CD14-positive monocyte (primary cell): ENCODE results near the gene GPSM1. TPM values are rescaled to one million over a fixed set of nuclear protein-coding genes. Genes with fewer than 3 reads are reported as not detected.

ENCODE experiments used
- DNase-seq, 3 donors: peaks; one replicate each; pipeline ENCODE4 v3.0.0-alpha.2; 2011 to 2022
- H2AFZ ChIP-seq: 2 replicates; pipeline ENCODE4 v1.6.0; 2012; ENCODE audit warnings: mild to moderate bottlenecking, low read depth, low read length, inconsistent platforms; ENCODE audit not compliant: insufficient read depth, poor library complexity, severe bottlenecking
- H3K27ac ChIP-seq, 2 donors: 1 replicate in 1 of 2; 2 replicates in 1 of 2; pipeline ENCODE4 v1.5.1; 2012 to 2013; ENCODE audit warnings: low read length in 2 of 2, control low read depth in 1 of 2, inconsistent platforms in 1 of 2, low read depth in 1 of 2, mild to moderate bottlenecking in 1 of 2
- H3K27me3 ChIP-seq, 2 donors: one replicate each; pipeline versions ENCODE4 v1.6.0 to v1.6.1; 2011 to 2013; ENCODE audit warnings: low read length in 2 of 2; ENCODE audit not compliant: control insufficient read depth in 2 of 2, insufficient read depth in 2 of 2
- H3K36me3 ChIP-seq, 2 donors: replicated peaks in 1 of 2; 1 replicate in 1 of 2; 2 replicates in 1 of 2; pipeline versions ENCODE4 v1.5.1 to v1.6.1; 2012 to 2013; ENCODE audit warnings: low read length in 2 of 2, control low read depth in 1 of 2, inconsistent platforms in 1 of 2, mild to moderate bottlenecking in 1 of 2; ENCODE audit not compliant: insufficient read depth in 2 of 2, control insufficient read depth in 1 of 2
- H3K4me1 ChIP-seq, 2 donors: 1 replicate in 1 of 2; 2 replicates in 1 of 2; pipeline versions ENCODE4 v1.5.1 to v1.6.1; 2012 to 2013; ENCODE audit warnings: low read length in 2 of 2, control low read depth in 1 of 2, inconsistent platforms in 1 of 2, mild to moderate bottlenecking in 1 of 2, moderate library complexity in 1 of 2; ENCODE audit not compliant: insufficient read depth in 2 of 2, control insufficient read depth in 1 of 2
- H3K4me2 ChIP-seq: replicated peaks from 2 replicates; pipeline ENCODE3; 2012; ENCODE audit warnings: low read length, moderate library complexity, mild to moderate bottlenecking; ENCODE audit not compliant: poor library complexity, severe bottlenecking; ENCODE audit errors: extremely low read depth
- H3K4me3 ChIP-seq, 3 experiments: fragments of 200-600 bp in 1 of 3; sonication (generic) in 1 of 3; replicated peaks in 1 of 3; 1 replicate in 2 of 3; 2 replicates in 1 of 3; pipeline ENCODE4 v1.5.1; 2011 to 2013; ENCODE audit warnings: low read length in 3 of 3, mild to moderate bottlenecking in 3 of 3, control low read depth in 2 of 3, low read depth in 2 of 3, inconsistent platforms in 1 of 3, moderate library complexity in 1 of 3
- H3K79me2 ChIP-seq: 2 replicates; pipeline ENCODE4 v1.6.0; 2012; ENCODE audit warnings: mild to moderate bottlenecking, control low read depth, inconsistent platforms, low read length, moderate library complexity; ENCODE audit not compliant: insufficient read depth
- H3K9ac ChIP-seq: 2 replicates; pipeline ENCODE4 v1.6.0; 2017; ENCODE audit warnings: low read length, mild to moderate bottlenecking; ENCODE audit not compliant: insufficient read depth, poor library complexity, severe bottlenecking
- H3K9me3 ChIP-seq, 2 donors: replicated peaks in 1 of 2; 1 replicate in 1 of 2; 2 replicates in 1 of 2; pipeline versions ENCODE4 v1.5.1 to v1.6.1; 2012 to 2013; ENCODE audit warnings: low read length in 2 of 2, control low read depth in 1 of 2; ENCODE audit not compliant: control insufficient read depth in 1 of 2, insufficient read depth in 1 of 2
- H4K20me1 ChIP-seq: 2 replicates; pipeline ENCODE4 v1.6.0; 2012; ENCODE audit warnings: mild to moderate bottlenecking, low read length, control low read depth, moderate library complexity; ENCODE audit not compliant: insufficient read depth
- H3K27ac Mint-ChIP-seq, 7 donors: one replicate each; pipeline ENCODE4 v1.8.0; 2020; ENCODE audit warnings: mild to moderate bottlenecking in 7 of 7, mixed read lengths in 7 of 7, moderate library complexity in 6 of 7, inconsistent platforms in 2 of 7
- H3K27me3 Mint-ChIP-seq, 3 donors: one replicate each; pipeline ENCODE4 v1.8.0; 2021 to 2022; ENCODE audit warnings: low read depth in 3 of 3, mild to moderate bottlenecking in 3 of 3, mixed read lengths in 3 of 3, moderate library complexity in 3 of 3, inconsistent platforms in 1 of 3
- H3K36me3 Mint-ChIP-seq, 2 donors: one replicate each; pipeline ENCODE4 v1.8.0; 2020; ENCODE audit warnings: mixed read lengths in 2 of 2, inconsistent platforms in 1 of 2, mild to moderate bottlenecking in 1 of 2
- H3K4me1 Mint-ChIP-seq: one replicate; pipeline ENCODE4 v1.8.0; 2020; ENCODE audit warnings: mild to moderate bottlenecking, mixed read lengths
- H3K4me3 Mint-ChIP-seq, 2 donors: one replicate each; pipeline ENCODE4 v1.8.0; 2020; ENCODE audit warnings: mild to moderate bottlenecking in 2 of 2, mixed read lengths in 2 of 2, moderate library complexity in 1 of 2
- H3K9me3 Mint-ChIP-seq, 7 donors: one replicate each; pipeline ENCODE4 v1.8.0; 2020 to 2022; ENCODE audit warnings: mixed read lengths in 7 of 7, mild to moderate bottlenecking in 6 of 7, moderate library complexity in 6 of 7, inconsistent platforms in 2 of 7
- WGBS: methylation state at CpG from one replicate; pipeline ENCODE4 v1.1.5; 2013; ENCODE audit warnings: missing lambda C conversion rate; ENCODE audit not compliant: insufficient coverage; 5-methylcytosine and 5-hydroxymethylcytosine counted together
- intact Hi-C, 2 donors: fragments of 100-400 bp; cut with micrococcal nuclease; formaldehyde crosslinking; loops; one replicate each; pipeline versions ENCODE4 v1.15.0 to v1.15.1; 2023
- polyA plus RNA-seq, 3 donors: library from polyadenylated mRNA; depleted of rRNA in 1 of 3; unstranded in 2 of 3; stranded (reverse) in 1 of 3; fragments of 300-500 nt in 2 of 3; fragments of >200 nt in 1 of 3; fragmentation: Illumina TruSeq in 2 of 3; gene quantifications; 1 replicate in 2 of 3; 2 replicates in 1 of 3; pipeline ENCODE4 v1.2.3, GENCODE V29; 2012 to 2021
- TF ChIP-seq, protein P1 (sequence below): fragments of 200-600 bp; IDR thresholded peaks from one replicate; pipeline ENCODE4 v1.8.0; 2022; ENCODE audit warnings: antibody characterized with exemption, mild to moderate bottlenecking

GPSM1 gene
- polyA plus RNA-seq, 3 donors, result 0.67 to 3.1 (median 0.73) TPM

DNA sequence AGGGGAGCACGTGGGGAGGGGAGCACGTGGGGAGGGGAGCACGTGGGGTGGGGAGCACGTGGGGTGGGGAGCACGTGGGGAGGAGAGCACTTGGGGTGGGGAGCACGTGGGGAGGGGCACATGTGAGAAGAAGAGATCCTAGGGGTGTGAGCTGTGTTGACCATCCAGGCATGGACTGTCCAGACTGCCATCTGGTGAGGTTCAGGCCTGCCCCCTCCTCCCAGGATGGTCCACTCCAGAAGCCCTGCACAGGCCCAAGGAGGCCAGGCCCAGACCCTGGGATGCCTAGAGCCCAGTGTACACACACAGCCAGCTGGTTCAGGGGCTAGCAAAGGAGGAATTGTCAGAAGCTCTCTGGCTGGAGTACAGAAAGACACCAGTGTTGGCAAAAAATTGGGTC lies 70.3 kb downstream of the GPSM1 start:
- peaks cover 15% of the 10 kb centered on the region for H3K4me1 Mint-ChIP-seq

DNA sequence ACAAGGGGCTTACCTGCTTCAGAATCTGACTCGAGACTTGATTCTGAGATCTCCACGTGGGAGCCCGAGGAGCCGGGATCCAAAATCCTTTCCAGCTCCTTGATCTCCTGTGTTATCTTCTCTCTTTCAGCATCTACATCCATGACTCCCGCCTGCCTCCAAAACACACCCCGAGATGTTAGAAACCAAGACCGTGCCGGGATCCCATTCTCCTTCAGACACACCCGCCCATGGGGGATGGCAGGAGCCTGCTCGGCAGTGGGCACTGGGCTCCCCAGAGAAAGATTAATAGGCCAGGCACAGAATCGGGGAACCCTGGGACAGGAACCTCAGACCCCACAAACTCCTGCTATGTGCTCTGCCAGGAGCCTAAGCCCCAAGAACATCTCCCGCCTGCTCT lies 70.9 kb downstream of the GPSM1 start:
- WGBS, result 96% methylated on average over 8 of the region's 12 CpGs
- Mint-ChIP-seq H3K4me1 (peaks cover 15% of the 10 kb centered on the region), H3K27me3 (peaks cover 0 to 4% (median 4%) of the 10 kb centered on the region in 3 donors), H3K4me3 (peak overlapping the region in 1 of 2 donors; percentile 6), H3K27ac (no peak overlapping the region), H3K9me3 (peaks cover 0 to 2% (median 0%) of the 10 kb centered on the region in 7 donors), H3K36me3 (peaks cover 46 to 58% of the 10 kb centered on the region in 2 donors)
- Histone ChIP-seq H2AFZ (no peak overlapping the region), H3K4me2 (no peak overlapping the region), H3K9ac (no peak overlapping the region), H3K79me2 (peaks cover 15% of the 10 kb centered on the region), H3K36me3 (peaks cover 45 to 51% of the 10 kb centered on the region in 2 donors), H3K27me3 (no peaks in the 10 kb centered on the region), H3K9me3 (no peaks in the 10 kb centered on the region), H3K4me1 (peaks cover 17 to 23% of the 10 kb centered on the region in 2 donors), H4K20me1 (peaks cover 14% of the 10 kb centered on the region), H3K4me3 (no peak overlapping the region), H3K27ac (no peak overlapping the region)
- TF ChIP-seq, protein P1, sequence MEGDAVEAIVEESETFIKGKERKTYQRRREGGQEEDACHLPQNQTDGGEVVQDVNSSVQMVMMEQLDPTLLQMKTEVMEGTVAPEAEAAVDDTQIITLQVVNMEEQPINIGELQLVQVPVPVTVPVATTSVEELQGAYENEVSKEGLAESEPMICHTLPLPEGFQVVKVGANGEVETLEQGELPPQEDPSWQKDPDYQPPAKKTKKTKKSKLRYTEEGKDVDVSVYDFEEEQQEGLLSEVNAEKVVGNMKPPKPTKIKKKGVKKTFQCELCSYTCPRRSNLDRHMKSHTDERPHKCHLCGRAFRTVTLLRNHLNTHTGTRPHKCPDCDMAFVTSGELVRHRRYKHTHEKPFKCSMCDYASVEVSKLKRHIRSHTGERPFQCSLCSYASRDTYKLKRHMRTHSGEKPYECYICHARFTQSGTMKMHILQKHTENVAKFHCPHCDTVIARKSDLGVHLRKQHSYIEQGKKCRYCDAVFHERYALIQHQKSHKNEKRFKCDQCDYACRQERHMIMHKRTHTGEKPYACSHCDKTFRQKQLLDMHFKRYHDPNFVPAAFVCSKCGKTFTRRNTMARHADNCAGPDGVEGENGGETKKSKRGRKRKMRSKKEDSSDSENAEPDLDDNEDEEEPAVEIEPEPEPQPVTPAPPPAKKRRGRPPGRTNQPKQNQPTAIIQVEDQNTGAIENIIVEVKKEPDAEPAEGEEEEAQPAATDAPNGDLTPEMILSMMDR, result no peak
- intact Hi-C loops, result no loop called here
- no peak for DNase-seq

More for the DNA sequence above, 70.3 kb downstream of the GPSM1 start:
- Histone ChIP-seq H3K27ac (no peak overlapping the region), H3K4me1 (peaks cover 17 to 23% of the 10 kb centered on the region in 2 donors), H2AFZ (no peak overlapping the region), H3K79me2 (peaks cover 15% of the 10 kb centered on the region), H3K4me2 (no peak overlapping the region), H3K36me3 (peaks cover 51 to 55% of the 10 kb centered on the region in 2 donors), H3K4me3 (no peak overlapping the region), H3K27me3 (no peaks in the 10 kb centered on the region), H4K20me1 (peaks cover 14% of the 10 kb centered on the region), H3K9me3 (no peaks in the 10 kb centered on the region), H3K9ac (no peak overlapping the region)
- TF ChIP-seq, protein P1, result no peak
- Mint-ChIP-seq H3K9me3 (peaks cover 0 to 2% (median 0%) of the 10 kb centered on the region in 7 donors), H3K27ac (no peak overlapping the region), H3K36me3 (peaks cover 45 to 61% of the 10 kb centered on the region in 2 donors), H3K27me3 (peaks cover 0 to 4% (median 4%) of the 10 kb centered on the region in 3 donors), H3K4me3 (no peak overlapping the region)
- no peak for DNase-seq
- WGBS, result no CpG with 5 or more reads among the region's 6 CpGs
- intact Hi-C loops, result no loop called here
